Ovary (tissue), 10 donors: ENCODE measurements around the gene IRAK1BP1. TPM values are rescaled to one million over a fixed set of nuclear protein-coding genes. Genes with fewer than 3 reads are reported as not detected.

Source experiments
- DNase-seq, 5 donors: peaks; one replicate each; pipeline ENCODE4 v3.0.0-alpha.2; 2019 to 2020
- H3K27ac ChIP-seq, 2 donors: fragments of 200-600 bp; one replicate each; pipeline versions ENCODE4 v1.5.1 to v1.8.0; 2019 to 2022
- H3K27me3 ChIP-seq: fragments of 200-600 bp; one replicate; pipeline ENCODE4 v1.8.0; 2022
- H3K36me3 ChIP-seq: fragments of 200-600 bp; sonication (generic); one replicate; pipeline ENCODE4 v1.5.1; 2019
- H3K4me1 ChIP-seq: one replicate; pipeline ENCODE4 v1.8.1; 2013; ENCODE audit warnings: mild to moderate bottlenecking, moderate library complexity; ENCODE audit not compliant: insufficient read depth
- H3K4me3 ChIP-seq: fragments of 200-600 bp; sonication (generic); one replicate; pipeline ENCODE4 v1.5.1; 2017
- H3K9me3 ChIP-seq, 2 donors: fragments of 200-600 bp in 1 of 2; sonication (generic) in 1 of 2; one replicate each; pipeline versions ENCODE4 v1.5.1 to v1.8.1; 2013 to 2019; ENCODE audit warnings: mild to moderate bottlenecking in 1 of 2, moderate library complexity in 1 of 2
- CTCF ChIP-seq, 3 donors: fragments of 450-650 bp in 2 of 3; fragments of 200-600 bp in 1 of 3; IDR thresholded peaks; one replicate each; pipeline versions ENCODE4 v1.5.1 to v1.8.0; 2016 to 2022; ENCODE audit warnings: antibody characterized with exemption in 3 of 3, mild to moderate bottlenecking in 1 of 3
- EP300 ChIP-seq: sonication (generic); formaldehyde crosslinking; IDR thresholded peaks from one replicate; pipeline ENCODE4 v1.6.1; 2017; ENCODE audit warnings: antibody characterized with exemption
- POLR2A ChIP-seq: fragments of 450-650 bp; IDR thresholded peaks from one replicate; pipeline ENCODE4 v1.6.1; 2017; ENCODE audit warnings: antibody characterized with exemption, mild to moderate bottlenecking, moderate library complexity
- WGBS, 3 donors: extraction: QIAGEN DNeasy Blood & Tissue Kit in 1 of 3; methylation state at CpG; one replicate each; pipeline versions ENCODE4 v1.1.5 to v1.1.7; 2013 to 2017; 5-methylcytosine and 5-hydroxymethylcytosine counted together
- intact Hi-C, 4 donors: fragments of 100-400 bp; cut with DNase I; formaldehyde crosslinking; loops; one replicate each; pipeline versions ENCODE4 v1.11.0 to v1.15.1; 2022 to 2023
- long read RNA-seq, 3 donors: library from polyadenylated mRNA in 2 of 3; unstranded in 2 of 3; transcript quantifications; one replicate each; pipeline ENCODE4 v2.0.0 and lab custom pipeline, GENCODE V29; 2021 to 2026
- polyA plus RNA-seq, 2 donors: library from polyadenylated mRNA; stranded (reverse); fragments of 200-250 nt in 1 of 2; fragments of 350-450 nt in 1 of 2; fragmentation: Illumina TruSeq in 1 of 2; extraction: RNeasy Lipid Tissue Mini Kit (QIAGEN cat#74804) in 1 of 2; gene quantifications; one replicate each; pipeline ENCODE4 v1.2.3, GENCODE V29; 2013 to 2014
- total RNA-seq, 7 donors: library from RNA; depleted of rRNA in 2 of 7; stranded (reverse); fragments of >200 nt in 2 of 7; fragmentation: NEBNext Ultra II Directional in 3 of 7; extraction: Animal tissue kit (Norgen Biotek cat#: 25700) in 3 of 7; gene quantifications; one replicate each; pipeline versions ENCODE4 v1.1.0 to v1.2.4, GENCODE V29; 2016 to 2023
- donor health status: DM: no; HTN: no; CAD: no; lungs with moderate emphysema.
- donor health status: DM: no; HTN: no; CAD: no.
- donor health status: Bipolar disorder and iron deficiency.
- donor health status: DM: yes; HTN: yes; CAD: no.
- donor health status: DM: no; HTN: no; CAD: no.
- donor health status: DM: yes; HTN: yes; CAD: no.

Gene IRAK1BP1, protein sequence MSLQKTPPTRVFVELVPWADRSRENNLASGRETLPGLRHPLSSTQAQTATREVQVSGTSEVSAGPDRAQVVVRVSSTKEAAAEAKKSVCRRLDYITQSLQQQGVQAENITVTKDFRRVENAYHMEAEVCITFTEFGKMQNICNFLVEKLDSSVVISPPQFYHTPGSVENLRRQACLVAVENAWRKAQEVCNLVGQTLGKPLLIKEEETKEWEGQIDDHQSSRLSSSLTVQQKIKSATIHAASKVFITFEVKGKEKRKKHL
- total RNA-seq (10 to 100 TPM in 1 of 7 donors, 1 to 10 TPM in 6; 5.5 to 10.1 (median 8.0) TPM), polyA plus RNA-seq (1 to 10 TPM; 3.2 to 5.2 TPM)
- long read RNA-seq, donor 1, partial matches to known transcripts: 2 of 10 reads
- long read RNA-seq, donor 1, other reads (novel, unspliced or antisense): 8 of 10 reads
- long read RNA-seq, donor 2, full-length matches to known transcripts: 10 of 10 reads
- long read RNA-seq, donor 2, partial matches to known transcripts: 0 of 10 reads
- long read RNA-seq, donor 2, other reads (novel, unspliced or antisense): 0 of 10 reads
- long read RNA-seq, donor 3, full-length matches to known transcripts: 7 of 13 reads
- long read RNA-seq, donor 3, partial matches to known transcripts: 0 of 13 reads
- long read RNA-seq, donor 3, other reads (novel, unspliced or antisense): 6 of 13 reads

DNA sequence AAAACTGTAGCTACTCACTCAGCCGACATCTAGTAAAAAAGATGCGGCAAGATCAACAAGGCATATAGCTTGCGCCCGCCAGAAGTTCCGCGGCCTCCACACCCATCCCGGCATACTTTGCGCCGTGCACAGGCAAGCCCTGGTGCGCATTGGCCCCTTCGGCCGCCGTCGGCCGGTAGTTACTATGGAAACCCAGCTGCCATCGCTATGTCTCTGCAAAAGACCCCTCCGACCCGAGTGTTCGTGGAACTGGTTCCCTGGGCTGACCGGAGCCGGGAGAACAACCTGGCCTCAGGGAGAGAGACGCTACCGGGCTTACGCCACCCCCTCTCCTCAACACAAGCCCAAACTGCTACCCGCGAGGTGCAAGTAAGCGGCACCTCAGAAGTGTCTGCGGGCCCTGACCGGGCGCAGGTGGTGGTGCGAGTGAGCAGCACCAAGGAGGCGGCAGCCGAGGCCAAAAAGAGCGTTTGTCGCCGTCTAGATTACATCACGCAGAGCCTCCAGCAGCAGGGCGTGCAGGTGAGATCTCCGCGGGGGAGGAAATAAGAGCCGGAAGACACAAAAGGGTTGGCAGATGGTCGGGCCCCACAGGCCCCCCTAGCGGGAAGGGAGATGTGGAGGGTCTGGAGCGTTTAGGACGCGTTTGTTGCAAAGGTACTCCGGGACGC is at the start of gene IRAK1BP1:
IRAK1BP1 (plus strand) TSS at position 182 of the 671 bp plus-strand sequence; CDS start at position 208, 26 bp downstream.
- no peaks in the 10 kb centered on the region for H3K9me3 ChIP-seq
- TF ChIP-seq EP300 (no peak), CTCF (IDR thresholded peaks at IDR 0.05) (peak in 1 of 3 donors; percentile 6)
- no peak within 1 kb of the TSS for H3K27ac ChIP-seq
- H3K36me3 ChIP-seq: no peaks in the 10 kb centered on the region
- H3K4me1 ChIP-seq: no peaks in the 10 kb centered on the region
- peak; percentile 75 to 88 (median 82) for DNase-seq
- H3K4me3 ChIP-seq: peak within 1 kb of the TSS; percentile 51
- 0 to 1% (median 0%) methylated on average over 45 to 48 of the region's 48 CpGs for WGBS, 3 donors
- no peaks in the 10 kb centered on the region for H3K27me3 ChIP-seq
- intact Hi-C loops: no loop called here

DNA sequence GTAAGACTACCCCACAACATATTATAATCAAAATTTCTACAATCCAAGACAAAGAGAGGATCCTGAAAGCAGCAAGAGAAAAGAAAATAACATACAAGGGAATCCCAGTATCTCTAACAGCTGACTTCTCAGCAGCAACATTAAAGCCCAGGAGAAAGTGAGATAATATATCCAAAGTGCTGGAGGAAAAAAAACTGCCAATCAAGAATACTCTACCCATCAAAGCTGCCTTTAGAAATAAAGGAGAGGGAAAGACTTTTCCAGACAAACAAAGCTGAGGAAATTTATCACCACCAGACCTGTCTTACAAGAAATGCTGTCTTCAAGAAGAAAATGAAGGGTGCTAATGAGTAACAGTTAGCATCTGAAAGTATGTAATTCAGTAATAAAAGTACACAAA is 43.3 kb upstream of the IRAK1BP1 start:
- DNase-seq: no peak
- Histone ChIP-seq H3K27me3 (no peaks in the 10 kb centered on the region), H3K36me3 (no peaks in the 10 kb centered on the region), H3K9me3 (peaks cover 0 to 5% of the 10 kb centered on the region in 2 donors), H3K4me1 (no peaks in the 10 kb centered on the region), H3K27ac (no peak overlapping the region), H3K4me3 (no peak overlapping the region)
- intact Hi-C loops: no loop called here
- TF ChIP-seq POLR2A (no peak), CTCF (IDR thresholded peaks at IDR 0.05) (no peak), EP300 (no peak)

- 85 to 91% (median 91%) methylated on average over 3 of the region's 3 CpGs for WGBS, 3 donors
- intact Hi-C loops: no loop called here
- Histone ChIP-seq H3K27ac (no peak overlapping the region), H3K4me1 (peaks cover 7% of the 10 kb centered on the region), H3K36me3 (no peaks in the 10 kb centered on the region), H3K9me3 (no peaks in the 10 kb centered on the region), H3K27me3 (no peaks in the 10 kb centered on the region), H3K4me3 (no peak overlapping the region)
- no peak for TF ChIP-seq EP300
- no peak for TF ChIP-seq CTCF (IDR thresholded peaks at IDR 0.05)
- no peak for TF ChIP-seq POLR2A
- no peak for DNase-seq
Observed at GRCh38 chr6:78829407-78829806, 37.9 kb upstream of the IRAK1BP1 start.

DNA sequence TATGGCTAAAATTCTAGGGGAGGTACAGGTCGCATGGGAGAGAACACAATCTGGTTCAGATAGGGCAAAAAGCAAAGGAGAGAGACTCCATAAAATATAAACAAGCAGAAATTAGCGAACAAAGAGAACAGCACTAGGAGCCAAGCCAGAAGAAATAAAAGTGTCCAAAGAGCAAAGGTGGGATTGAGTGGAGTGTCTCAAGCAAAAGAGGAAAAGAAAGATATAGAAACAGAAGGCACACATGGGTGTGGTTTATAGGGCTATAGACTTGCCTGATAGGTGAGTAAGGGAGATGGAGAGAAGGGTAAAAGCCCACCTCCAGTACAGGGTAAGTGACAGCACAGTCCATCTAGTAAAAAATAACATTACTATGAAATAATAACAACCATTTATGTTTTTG is 36.5 kb upstream of the IRAK1BP1 start:
- DNase-seq: no peak
- H3K27me3 ChIP-seq: no peaks in the 10 kb centered on the region
- peaks cover 7% of the 10 kb centered on the region for H3K4me1 ChIP-seq
- no peaks in the 10 kb centered on the region for H3K36me3 ChIP-seq
- intact Hi-C loops: no loop called here
- WGBS, 3 donors: 25 to 37% (median 36%) methylated on average over 2 of the region's 2 CpGs
- no peak overlapping the region for H3K4me3 ChIP-seq
- no peak for TF ChIP-seq EP300
- no peak for TF ChIP-seq CTCF (IDR thresholded peaks at IDR 0.05)
- no peak for TF ChIP-seq POLR2A
- no peak overlapping the region for H3K27ac ChIP-seq
- H3K9me3 ChIP-seq: no peaks in the 10 kb centered on the region
